ENCODE data around the gene BPIFB2.

The BPIFB2 gene

DNA sequence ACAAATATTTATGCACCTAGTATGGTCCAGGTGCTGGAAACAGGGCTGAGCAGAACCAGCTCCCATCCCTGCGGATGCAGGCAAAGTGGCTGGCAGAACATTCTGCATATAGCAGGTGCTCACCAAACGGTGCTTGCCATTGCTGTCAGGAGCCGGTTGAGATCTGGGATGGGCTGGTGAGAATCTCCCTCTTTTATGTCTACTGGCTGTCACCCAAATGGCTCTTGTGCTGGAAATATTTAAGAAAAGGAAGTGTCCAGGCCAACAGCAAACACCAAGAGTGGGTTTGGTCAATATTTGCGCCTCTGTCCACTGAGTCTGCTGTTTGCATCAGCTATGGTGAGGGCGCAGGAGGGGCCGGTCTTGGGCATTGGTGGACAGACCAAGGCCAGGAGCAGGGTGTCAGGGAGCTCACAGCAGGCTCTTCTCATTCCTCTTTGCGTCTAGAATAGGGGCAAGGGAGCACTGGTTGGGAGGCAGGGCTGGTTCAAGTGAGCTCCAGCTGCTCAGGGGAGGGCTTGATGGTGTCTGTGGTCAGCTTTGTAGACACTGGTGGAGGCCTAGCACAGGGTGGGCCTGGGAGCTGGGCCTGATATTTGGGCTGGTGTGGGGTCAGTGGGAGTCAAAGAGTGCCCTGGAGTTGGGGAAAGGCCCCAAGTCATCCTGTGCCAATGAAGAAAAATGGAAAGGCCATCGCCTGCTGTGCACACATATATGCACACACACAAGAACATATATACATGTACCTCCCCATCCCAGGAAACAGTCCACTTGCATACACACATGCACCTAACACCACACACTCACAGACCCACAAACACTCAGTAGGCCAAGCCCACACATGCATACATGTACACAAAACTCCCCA lies 1.4 kb upstream of the BPIFB2 start:
- DNase-seq (ENCODE audit: low read depth in 2 of 2, low spot score in 1 of 2), result no peak

DNA sequence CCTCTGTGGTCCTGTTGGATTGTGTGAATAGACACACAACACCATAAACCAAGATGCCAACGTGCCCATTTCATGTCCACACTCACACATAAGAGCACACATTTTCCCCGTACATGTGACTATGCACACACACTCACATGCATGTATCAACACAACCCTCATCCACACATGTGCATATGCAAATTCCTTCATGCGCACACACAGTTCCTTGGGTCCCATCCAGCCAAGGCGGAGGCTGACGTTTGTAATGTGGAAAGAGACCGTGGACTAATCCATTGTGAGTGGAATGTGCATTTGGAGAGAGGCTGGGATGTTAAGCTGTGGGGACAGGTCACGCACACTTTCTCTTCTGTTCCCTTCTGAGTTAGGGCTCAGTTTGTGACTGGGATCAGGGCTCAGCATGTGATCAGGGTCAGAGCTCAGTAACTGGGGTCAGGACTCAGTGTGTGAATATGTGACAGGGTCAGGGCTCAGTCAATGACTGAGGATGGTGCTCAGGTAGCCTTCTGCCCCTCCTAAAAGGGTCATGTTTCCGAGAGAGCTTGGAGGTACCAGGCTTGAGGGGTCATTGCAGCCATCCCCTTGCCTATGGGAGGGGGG lies 628 bp upstream of the BPIFB2 start:
- no peak for DNase-seq (ENCODE audit: low read depth in 2 of 2, low spot score in 1 of 2)

DNA sequence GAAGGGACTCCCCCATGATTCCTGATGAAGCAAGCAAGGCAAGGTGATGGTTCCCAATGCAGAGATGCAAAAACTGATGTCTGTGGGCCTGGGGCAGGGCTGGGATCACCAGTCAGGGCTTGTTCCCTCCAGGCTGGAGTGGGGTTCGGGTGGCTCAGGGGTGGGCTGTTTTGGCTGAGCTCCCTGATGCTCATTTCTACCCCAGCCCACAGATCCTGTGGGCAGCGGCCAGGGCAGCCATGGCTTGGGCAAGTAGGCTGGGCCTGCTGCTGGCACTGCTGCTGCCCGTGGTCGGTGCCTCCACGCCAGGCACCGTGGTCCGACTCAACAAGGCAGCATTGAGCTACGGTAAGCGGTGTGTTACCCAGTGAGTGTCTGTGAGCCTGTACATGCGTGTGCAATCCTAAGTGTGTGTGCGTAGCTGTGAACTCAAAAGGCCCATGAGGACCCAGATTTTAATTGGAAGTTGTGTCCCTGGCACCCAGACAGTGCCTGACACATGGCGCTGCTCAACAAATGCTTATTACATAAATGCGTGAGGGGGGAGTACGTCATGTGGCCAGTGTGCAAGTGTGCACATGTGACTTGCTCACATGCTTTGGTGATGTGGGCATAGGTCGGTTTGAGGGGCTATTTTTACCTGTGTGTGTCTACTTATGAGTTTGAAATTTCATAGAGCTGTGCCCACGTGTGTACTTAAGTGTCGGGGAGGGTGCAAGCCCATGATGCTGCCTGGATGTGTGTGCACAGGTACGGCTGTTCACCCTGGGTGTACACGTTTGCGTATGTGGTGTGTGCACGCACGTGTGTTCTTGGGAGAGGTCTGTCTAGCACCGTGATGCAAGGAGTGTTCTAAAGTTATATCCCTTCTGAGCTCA lies 1.1 kb downstream of the BPIFB2 start:
- no peak for DNase-seq (ENCODE audit: low read depth in 2 of 2, low spot score in 1 of 2)

DNA sequence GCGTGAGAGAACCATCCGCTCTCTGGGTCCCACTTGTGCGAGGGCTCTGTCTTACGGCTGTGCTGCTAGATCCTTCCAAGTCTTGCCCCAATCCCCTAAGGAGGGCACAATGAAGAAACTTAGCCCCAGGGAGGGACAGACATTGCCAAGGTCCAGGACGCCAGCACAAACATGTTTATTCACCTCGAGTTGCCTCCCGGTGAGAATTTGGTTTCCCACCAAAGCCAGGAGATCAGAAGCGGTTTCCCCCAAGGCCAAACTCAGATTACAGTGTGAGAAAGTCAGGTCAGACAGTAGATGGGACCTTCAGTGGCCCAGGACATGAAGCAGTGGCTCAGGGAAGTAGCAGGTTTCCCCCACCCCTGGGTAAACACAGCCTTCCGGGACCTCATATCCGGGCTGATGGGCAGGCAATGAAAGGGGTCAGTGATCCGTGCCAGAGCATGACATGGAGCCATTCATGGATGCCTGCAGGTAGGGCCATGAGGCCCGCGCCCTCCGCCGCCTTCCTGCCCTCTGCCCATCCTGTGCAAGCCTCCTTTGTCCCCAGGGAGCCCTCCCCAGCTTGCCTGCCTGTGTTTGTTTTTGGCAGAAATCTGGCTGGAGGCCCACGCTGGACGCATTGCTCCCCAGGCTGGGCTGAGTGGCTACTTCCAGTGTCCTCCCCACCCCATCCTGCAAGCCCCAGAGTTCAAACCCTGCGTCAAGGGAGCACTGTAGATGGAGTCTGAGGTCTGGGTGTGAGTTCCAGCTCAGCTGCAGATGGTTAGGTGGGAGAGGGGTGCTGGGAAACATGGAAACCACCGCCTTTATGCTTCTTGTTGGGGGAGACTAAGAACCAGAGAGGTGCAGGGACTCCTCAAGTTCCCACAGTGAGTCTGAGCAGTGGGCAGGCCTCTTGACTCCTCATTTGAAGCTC lies 2.0 kb downstream of the BPIFB2 start:
- DNase-seq (ENCODE audit: low read depth in 2 of 2, low spot score in 1 of 2), result no peak

DNA sequence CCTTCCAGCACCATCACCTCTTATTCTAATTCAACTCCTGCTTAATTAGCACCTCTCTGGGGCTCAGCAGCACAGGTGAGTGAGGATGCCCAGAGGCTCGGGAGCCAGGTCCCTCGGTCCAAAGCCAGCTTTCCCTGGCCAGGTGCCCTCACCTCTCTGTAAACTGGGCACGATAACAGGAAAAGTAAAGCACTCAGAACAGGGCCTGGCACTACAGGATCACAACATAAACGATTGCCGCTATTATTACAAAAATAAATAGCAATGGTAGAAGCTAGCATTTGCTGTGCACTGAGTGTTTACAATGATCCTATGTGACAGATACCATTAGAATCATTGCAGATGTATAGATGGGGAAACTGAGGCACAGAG lies 2.6 kb downstream of the BPIFB2 start:
- no peak for DNase-seq (ENCODE audit: low read depth in 2 of 2, low spot score in 1 of 2)

DNA sequence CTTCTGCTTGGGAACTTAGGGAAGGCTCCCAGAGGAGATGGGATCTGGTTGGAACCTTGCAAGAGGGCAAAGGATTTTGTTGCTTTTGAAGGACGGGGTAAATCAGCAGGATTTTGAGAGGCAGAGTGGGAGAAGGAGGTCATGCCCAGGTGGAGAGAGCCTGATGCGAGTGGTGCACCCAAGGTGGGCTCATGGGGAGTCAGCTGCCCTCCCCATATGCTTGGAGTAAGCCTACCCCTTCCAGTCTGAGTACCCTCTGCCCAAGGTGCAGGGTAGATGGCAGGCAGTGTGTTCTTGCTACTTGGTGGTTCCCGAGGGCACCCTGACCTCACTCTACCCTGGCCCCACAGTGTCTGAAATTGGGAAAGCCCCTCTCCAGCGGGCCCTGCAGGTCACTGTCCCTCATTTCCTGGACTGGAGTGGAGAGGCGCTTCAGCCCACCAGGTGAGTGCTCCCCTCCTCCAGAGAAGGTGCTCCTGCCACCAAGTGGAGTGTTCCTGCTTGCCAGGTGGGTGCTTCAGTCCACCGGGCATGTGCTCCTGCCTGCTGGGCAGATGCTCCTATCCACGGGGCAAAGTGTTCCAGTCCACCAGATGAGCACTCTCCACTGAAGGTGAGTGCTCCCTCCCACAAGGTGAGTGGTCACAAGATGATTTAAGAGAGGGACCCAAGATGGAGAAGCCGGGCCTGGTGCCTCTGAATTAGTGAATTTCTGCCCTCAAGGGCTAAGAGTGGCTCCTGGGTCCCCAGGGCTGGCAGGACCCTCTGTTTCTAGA lies 3.4 kb downstream of the BPIFB2 start:
- no peak for DNase-seq (ENCODE audit: low read depth in 2 of 2, low spot score in 1 of 2)

DNA sequence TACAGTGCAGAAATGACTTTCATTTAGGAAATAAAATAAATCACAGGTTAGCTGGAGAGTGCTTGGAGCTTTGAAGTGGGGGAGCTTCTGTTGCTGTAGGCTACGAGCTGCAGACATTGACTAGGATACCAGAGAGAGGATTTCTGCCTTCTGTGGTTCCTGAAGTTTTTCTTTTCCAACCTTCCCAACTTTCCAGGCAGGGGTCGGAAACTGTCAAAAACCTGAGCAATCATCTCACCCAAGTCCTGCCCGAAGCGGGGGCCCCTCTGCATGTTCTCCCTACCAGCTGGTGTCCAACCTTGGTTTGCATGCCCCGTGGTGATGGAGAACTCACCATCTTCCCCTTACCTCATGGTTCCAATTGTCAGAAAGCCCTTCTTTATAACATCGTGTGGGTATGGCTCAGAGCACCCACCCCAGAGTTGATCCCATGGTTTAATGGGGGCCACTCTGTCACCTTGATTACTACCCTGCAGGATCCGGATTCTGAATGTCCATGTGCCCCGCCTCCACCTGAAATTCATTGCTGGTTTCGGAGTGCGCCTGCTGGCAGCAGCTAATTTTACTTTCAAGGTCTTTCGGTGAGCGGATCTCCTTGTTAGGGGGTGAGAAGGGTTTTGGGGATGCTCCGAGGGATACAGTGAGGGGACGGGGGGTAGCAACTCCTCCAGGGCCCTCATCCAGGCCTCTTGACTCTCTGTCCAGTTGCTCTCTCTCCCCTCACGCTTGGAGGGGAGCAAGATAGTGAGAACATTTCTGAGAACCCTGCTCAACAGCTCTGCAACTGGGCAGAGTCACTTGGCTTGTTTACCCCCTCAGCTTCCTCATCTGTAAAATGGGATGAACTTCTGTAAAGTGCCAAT lies 5.1 kb downstream of the BPIFB2 start:
- DNase-seq (ENCODE audit: low read depth in 2 of 2, low spot score in 1 of 2), result no peak

DNA sequence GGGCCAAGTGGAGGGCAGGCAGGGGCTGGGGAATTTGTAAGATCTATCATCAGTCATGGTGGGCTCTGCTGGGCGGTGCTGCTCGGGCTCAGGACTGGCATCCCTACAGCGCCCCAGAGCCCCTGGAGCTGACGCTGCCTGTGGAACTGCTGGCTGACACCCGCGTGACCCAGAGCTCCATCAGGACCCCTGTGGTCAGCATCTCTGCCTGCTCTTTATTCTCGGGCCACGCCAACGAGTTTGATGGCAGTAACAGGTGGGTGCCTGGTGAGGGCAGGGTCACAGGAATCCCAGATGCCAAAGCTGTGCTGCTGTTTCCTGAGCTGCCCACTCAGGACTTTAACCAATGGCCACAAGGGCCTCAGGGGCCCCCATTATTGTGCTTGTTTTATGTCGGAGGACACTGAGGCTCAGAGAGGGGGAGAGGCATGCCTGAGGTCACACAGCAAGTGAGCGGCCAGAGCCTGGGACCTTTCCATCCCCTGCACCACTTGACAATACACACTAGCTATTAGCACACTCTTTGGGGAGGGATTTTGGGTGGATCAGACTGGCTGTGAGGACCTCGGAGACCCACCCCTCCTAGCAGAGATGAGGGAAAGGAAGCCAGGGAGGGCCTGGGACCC lies 6.3 kb downstream of the BPIFB2 start:
- no peak for DNase-seq (ENCODE audit: low read depth in 2 of 2, low spot score in 1 of 2)

DNA sequence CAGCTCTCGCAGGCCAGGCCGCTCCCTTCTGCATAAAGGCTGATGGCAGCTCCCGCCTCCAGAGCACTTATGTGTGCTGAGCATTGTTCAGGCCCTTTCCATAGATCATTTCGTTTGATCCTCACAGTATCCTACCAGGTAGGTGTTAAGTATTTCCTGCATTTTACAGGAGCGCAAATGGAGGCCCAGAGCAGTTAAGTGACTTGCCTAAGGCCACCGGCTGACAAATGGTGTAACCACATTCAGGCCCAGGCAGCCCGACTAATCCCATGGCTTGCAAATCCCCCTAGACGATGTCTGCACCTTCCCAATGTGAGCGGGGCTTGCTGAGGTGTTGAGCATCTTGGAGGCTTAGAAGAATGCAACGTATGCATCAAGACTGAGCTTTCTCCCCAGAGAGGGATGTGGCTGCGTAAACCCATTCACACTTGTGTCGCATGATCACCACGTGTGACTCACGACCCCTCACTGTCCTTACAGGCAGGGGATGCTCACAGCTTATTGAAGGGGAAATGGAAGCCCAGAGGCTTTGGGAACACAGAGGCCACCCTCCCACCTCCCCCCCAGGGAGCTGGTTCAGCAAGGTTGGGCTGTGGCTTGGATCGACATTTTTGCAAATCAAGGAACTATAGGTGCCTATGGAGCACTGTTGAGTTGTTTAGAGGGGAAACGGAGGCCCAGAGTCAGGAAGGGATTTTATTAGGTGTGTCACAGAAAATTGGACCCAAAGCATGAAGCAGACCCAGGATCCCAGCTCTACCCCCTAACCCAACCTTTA lies 7.0 kb downstream of the BPIFB2 start:
- DNase-seq (ENCODE audit: low read depth in 2 of 2, low spot score in 1 of 2), result no peak

DNA sequence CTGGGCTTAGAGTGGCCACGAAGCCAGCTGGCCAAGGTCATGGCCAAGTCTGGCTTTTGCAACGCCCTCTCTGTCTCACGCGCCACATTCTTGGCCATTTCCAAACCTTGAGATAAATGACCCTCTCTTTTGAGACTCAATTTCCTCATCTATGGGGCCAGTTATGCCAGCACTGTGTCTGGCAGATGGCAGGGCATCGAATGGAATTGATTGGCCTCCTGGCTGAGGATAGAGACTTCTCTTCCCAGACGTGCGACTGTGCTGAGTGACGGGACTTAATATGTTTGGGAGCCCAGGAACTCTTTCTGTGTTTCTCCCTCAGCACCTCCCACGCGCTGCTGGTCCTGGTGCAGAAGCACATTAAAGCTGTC lies 7.6 kb downstream of the BPIFB2 start:
- DNase-seq (ENCODE audit: low read depth in 2 of 2, low spot score in 1 of 2), result no peak

DNA sequence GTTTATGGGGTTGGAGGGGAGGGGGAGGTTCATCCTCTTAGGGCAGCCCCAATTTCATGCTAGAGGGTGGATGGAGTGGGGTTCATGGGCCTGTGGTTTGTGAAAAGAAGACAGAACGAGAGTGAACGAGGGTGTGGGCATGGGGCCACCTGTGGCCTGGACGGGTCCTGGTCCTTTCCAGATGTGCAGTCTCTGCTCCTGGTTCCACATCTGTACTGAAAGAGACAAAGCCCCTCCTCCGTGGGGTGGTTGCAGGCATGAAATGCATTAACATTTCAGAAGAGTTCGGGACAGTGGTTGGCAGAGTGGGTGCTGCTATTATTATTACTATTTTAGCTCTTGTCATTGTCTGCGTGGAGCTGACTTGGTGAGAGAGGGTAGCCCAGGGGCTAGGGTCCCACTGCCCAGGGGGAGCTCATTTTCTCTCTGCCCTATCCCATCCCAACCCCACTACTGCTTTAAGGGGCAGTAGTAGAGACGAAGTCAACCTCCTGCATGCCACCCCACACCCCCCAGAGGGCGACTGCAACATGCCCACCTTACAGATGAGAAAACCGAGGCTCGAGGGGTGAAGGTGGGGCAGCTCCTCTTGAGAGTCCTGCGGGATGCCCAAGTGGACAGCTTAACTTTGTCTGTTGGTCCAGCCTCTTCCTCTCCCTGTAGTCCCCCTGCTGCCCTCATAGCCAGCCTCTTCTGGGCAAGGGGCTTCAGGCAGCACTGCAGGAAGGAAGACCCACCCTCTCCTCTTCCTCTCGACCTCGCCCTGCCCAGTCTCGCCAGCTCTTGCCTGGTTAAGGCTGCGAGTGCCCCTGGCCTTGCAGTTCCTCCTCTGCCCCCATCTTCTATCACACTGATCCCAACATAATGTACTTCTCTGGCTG lies 8.4 kb downstream of the BPIFB2 start:
- no peak for DNase-seq (ENCODE audit: low read depth in 2 of 2, low spot score in 1 of 2)

DNA sequence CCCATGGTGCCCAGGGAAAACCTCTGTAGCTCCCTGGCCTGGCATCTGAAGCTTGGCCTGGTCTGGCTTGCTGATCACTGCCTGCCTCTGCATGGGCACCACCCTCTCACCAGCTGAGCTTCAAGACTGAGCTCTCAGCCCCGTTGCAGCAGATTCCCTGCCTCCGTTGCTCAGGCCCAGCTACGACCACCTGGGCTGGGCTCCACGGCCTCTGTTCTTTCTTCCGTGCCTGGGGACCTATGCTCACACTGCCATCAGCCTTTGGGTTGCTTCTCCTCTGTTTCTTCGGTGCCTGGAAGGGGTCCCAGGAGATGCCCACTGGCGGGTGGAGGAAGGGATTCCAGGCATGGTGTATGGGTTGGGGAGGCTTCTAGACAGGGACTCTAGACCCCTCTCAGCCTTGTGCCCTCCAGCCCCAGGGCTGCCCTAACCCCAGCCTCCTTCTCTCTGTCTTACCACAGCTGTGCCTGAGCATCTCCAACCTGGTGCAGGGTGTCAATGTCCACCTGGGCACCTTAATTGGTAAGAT lies 9.1 kb downstream of the BPIFB2 start:
- DNase-seq (ENCODE audit: low read depth in 2 of 2, low spot score in 1 of 2), result no peak

DNA sequence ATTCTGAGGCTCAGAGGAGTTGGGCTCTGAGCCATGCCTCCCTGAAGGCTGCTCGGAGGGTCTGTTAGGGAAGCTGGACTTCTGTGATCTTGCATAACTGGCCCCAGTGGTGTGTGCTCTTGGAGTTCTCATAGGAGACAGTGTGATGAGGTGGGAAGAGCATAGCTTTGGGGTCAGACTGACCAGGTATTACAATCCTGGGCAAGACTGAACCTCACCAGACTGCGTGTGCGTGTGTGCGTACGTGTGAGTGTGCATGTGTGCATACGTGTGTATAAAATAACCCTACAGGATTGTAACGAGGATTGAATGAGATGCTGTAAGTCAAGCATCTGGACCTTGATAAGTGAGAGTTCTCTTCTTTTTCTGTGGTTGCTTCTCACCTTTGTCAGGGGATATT lies 10.0 kb downstream of the BPIFB2 start:
- no peak for DNase-seq (ENCODE audit: low read depth in 2 of 2, low spot score in 1 of 2)

DNA sequence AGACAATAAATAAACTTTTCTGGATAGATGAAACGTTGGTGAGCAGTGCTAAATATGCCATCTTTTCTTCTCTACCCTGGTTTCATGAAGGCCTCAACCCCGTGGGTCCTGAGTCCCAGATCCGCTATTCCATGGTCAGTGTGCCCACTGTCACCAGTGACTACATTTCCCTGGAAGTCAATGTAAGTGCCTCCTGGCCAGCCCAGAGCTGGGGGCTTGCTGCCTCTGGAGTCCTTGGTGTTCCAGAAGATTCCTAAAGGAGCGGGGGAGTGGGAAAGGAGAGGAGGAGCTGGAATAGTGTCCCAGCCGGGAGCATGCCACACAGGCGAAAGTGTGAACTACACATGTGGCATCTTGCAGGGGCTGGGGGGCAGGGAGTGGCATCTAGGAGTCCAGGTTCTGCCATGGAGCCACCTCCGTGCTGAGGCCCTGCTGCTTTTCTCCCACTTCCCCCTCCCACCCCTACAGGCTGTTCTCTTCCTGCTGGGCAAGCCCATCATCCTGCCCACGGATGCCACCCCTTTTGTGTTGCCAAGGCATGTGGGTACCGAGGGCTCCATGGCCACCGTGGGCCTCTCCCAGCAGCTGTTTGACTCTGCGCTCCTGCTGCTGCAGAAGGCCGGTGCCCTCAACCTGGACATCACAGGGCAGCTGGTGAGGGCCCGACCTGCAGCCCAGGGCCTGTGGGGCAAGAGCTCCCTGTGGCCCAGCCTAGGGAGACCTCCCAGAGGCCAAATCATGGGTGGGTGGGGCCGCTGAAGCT lies 10.8 kb downstream of the BPIFB2 start:
- DNase-seq (ENCODE audit: low read depth in 2 of 2, low spot score in 1 of 2), result no peak

DNA sequence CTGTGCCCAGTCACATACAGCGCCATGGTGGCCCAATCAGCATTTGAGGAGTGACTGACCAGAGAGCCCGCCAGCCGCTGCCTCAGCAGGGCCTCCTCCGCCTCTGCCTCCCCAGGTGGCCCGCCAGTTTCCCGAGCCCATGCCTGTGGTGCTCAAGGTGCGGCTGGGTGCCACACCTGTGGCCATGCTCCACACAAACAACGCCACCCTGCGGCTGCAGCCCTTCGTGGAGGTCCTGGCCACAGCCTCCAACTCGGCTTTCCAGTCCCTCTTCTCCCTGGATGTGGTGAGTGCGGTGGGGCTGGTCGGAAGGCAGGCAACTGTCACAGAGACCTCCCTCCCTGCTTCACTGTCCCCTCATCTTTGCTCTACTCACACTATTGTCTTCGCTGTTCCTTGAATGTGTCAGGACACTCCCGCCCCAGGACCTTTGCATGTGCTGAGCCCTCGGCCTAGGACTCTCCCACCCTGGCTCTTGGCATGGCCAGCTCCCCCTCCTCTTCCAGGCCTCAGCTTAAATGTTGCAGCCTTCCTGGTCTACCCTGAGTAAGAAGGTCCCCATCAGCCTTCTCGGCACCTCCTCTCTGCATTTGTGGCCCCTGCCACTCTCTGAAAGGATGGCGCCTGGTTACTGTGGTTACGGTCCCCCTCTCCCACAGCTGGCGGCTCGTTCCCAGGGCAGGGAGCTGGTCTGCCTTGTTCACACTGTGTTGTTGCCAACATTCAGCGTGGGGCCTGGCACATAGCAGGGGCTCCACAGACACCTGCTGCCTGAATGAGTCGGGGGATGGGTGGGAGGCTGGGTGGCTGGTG lies 12.2 kb downstream of the BPIFB2 start:
- no peak for DNase-seq (ENCODE audit: low read depth in 2 of 2, low spot score in 1 of 2)

Data from stimulated activated CD8-positive, alpha-beta memory T cell treated with anti-CD3 and anti-CD28 coated beads, Interleukin-4, amount 100 ng/mL, for 1 hour (primary cell).